Measurements from ENCODE around the gene PKD1L1.

- TF ChIP-seq POLR2AphosphoS5 (IDR thresholded peaks at IDR 0.05) (no peak), POLR2A (IDR thresholded peaks at IDR 0.05) (no peak), EP300 (IDR thresholded peaks at IDR 0.05) (no peak), CTCF (IDR thresholded peaks at IDR 0.05) (no peak)
These were observed 132.4 kb downstream of the PKD1L1 start for GRCh38 chr7:47815867-47816266.

Data from suprapubic skin (tissue), 4 donors.